ENCODE data around the gene HRH1. TPM values are rescaled to one million over a fixed set of nuclear protein-coding genes. Genes with fewer than 3 reads are reported as not detected.

The HRH1 gene
- total and polyA plus RNA-seq, 10 of the 15 experiments (the other 5 are each of a cell fraction or from before 2014, with no cell fraction given): not detected

GRCh38 chr3:11271986-11272904 lies 118.0 kb downstream of the HRH1 start, which contains the start of gene ATG7 (continued):
- TF ChIP-seq RELB (IDR thresholded peaks at IDR 0.05; ENCODE audit: low read depth) (peak; percentile 77), NR2C1 (IDR thresholded peaks at IDR 0.05) (no peak), CHD2 (IDR thresholded peaks at IDR 0.05; ENCODE audit: borderline replicate concordance, low read depth, low read length) (peak; percentile 18; the same call in 1 of the 2 replicates), GATAD2B (conservative IDR thresholded peaks at IDR 0.05; ENCODE audit: low read depth) (0 out of 2 replicates have a peak, but pooled peaks have one; percentile 41), CREB1 (IDR thresholded peaks at IDR 0.05; ENCODE audit: low read depth) (peak; percentile 97), SMAD1 (IDR thresholded peaks at IDR 0.05; ENCODE audit: low read depth, partially characterized antibody) (peak; percentile 55), YBX1 (IDR thresholded peaks at IDR 0.05) (no peak), ZBTB40 (IDR thresholded peaks at IDR 0.05; ENCODE audit: borderline replicate concordance) (peak; percentile 49; the same call in 1 of the 2 replicates), HDAC6 (IDR thresholded peaks at IDR 0.05; ENCODE audit: unreplicated experiment) (no peak), SPI1 (IDR thresholded peaks at IDR 0.05; ENCODE audit: borderline replicate concordance, insufficient read depth, low read depth, low read length) (peak; percentile 28; the same call in 1 of the 2 replicates), YY1 (IDR thresholded peaks at IDR 0.05; ENCODE audit: low read depth, low read length) (no peak; the same call in 1 of the 2 replicates), MTA2 (IDR thresholded peaks at IDR 0.05; ENCODE audit: low read depth) (no peak), SMARCA5 (IDR thresholded peaks at IDR 0.05) (no peak), JUND (IDR thresholded peaks at IDR 0.05; ENCODE audit: low read depth, low read length) (peak; percentile 81; the same call in 1 of the 2 replicates), PKNOX1 (IDR thresholded peaks at IDR 0.05) (peak; percentile 70; the same call in 1 of the 2 replicates), SMAD5 (IDR thresholded peaks at IDR 0.05; ENCODE audit: low read depth) (peak; percentile 83; the same call in 1 of the 2 replicates), ZBTB33 (IDR thresholded peaks at IDR 0.05) (no peak), EP300 (IDR thresholded peaks at IDR 0.05; ENCODE audit: borderline replicate concordance in 1 of 2, control insufficient read depth in 1 of 2, low read depth in 2 of 2, low read length in 2 of 2) (no peak), NR2C2 (IDR thresholded peaks at IDR 0.05; ENCODE audit: borderline replicate concordance, control insufficient read depth, insufficient read length, low read depth) (no peak), PAX8 (IDR thresholded peaks at IDR 0.05) (no peak)
